GM12891 (cell line): ENCODE results near the gene TMEM38A.

Experiments used
- POLR2A ChIP-seq: IDR thresholded peaks from 2 replicates; pipeline ENCODE4 v1.6.1; 2011; ENCODE audit warnings: low read depth, low read length, control low read depth
- POLR2AphosphoS5 ChIP-seq: IDR thresholded peaks from 2 replicates; pipeline ENCODE4 v1.6.1; 2011; ENCODE audit warnings: low read depth, low read length, control low read depth

- TF ChIP-seq POLR2A (no peak), POLR2AphosphoS5 (no peak)
Measured at GRCh38 chr19:16623576-16623975, 37.4 kb upstream of the TMEM38A start.
